PC-9 (cell line): ENCODE results near the gene ZGLP1. TPM values are rescaled to one million over a fixed set of nuclear protein-coding genes. Genes with fewer than 3 reads are reported as not detected.
A peak's percentile ranks its signal among the peaks of the same experiment; 100 is the strongest.

ENCODE experiments used
- BruUV-seq: library from RNA; stranded (reverse); fragments of 400-500 nt; replicated peaks from 2 replicates; lab custom pipeline; 2021; lab: Mats Ljungman, UMichigan
- CTCF ChIA-PET: fragments of 300-600 bp; sonication (Branson Sonifier 250); formaldehyde crosslinking; loops from one replicate; lab custom pipeline; 2022; ENCODE audit warnings: antibody characterized with exemption; lab: Charles Lee
- POLR2A ChIA-PET: fragments of 300-600 bp; sonication (Branson Sonifier 250); formaldehyde crosslinking; loops from one replicate; lab custom pipeline; 2022; ENCODE audit warnings: antibody characterized with exemption; ENCODE audit not compliant: unreplicated experiment; lab: Charles Lee
- DNase-seq, 2 experiments: peaks; one replicate each; pipeline versions ENCODE4 v3.0.0 to v3.0.0-alpha.2; 2015 to 2022; ENCODE audit warnings: mixed read lengths in 1 of 2
- H2AFZ ChIP-seq: fragments of 200-600 bp; sonication (generic); 2 replicates; pipeline ENCODE4 v1.8.1; 2017; ENCODE audit warnings: antibody characterized with exemption
- H3F3A ChIP-seq: fragments of 200-600 bp; sonication (generic); 2 replicates; pipeline ENCODE4 v1.8.1; 2017; ENCODE audit warnings: antibody characterized with exemption, mild to moderate bottlenecking, low read depth; ENCODE audit not compliant: insufficient read depth
- H3K27ac ChIP-seq: fragments of 200-600 bp; sonication (generic); 2 replicates; pipeline ENCODE4 v1.6.1; 2016; ENCODE audit warnings: mixed run types
- H3K27me3 ChIP-seq: fragments of 200-600 bp; sonication (generic); 2 replicates; pipeline ENCODE4 v1.6.1; 2016; ENCODE audit warnings: low read depth, mixed run types; ENCODE audit not compliant: insufficient read depth
- H3K36me3 ChIP-seq: fragments of 200-600 bp; sonication (generic); 2 replicates; pipeline ENCODE4 v1.6.1; 2016; ENCODE audit warnings: low read depth, mixed run types
- H3K4me1 ChIP-seq: fragments of 200-600 bp; sonication (generic); replicated peaks from 2 replicates; pipeline ENCODE4 v1.6.1; 2016; ENCODE audit warnings: mixed run types; ENCODE audit not compliant: insufficient read depth
- H3K4me2 ChIP-seq: fragments of 200-600 bp; sonication (generic); 2 replicates; pipeline ENCODE4 v1.6.1; 2017; ENCODE audit warnings: mixed run types
- H3K4me3 ChIP-seq: fragments of 200-600 bp; sonication (generic); 2 replicates; pipeline ENCODE4 v1.6.1; 2016; ENCODE audit warnings: mixed run types
- H3K79me2 ChIP-seq: fragments of 200-600 bp; sonication (generic); 2 replicates; pipeline ENCODE4 v1.6.1; 2017; ENCODE audit warnings: low read depth, mixed run types
- H3K9me2 ChIP-seq: fragments of 200-600 bp; sonication (generic); 2 replicates; pipeline ENCODE4 v1.8.1; 2017; ENCODE audit warnings: mild to moderate bottlenecking; ENCODE audit not compliant: insufficient read depth
- H3K9me3 ChIP-seq: fragments of 200-600 bp; sonication (generic); 2 replicates; pipeline ENCODE4 v1.8.1; 2016; ENCODE audit warnings: low read depth; ENCODE audit not compliant: insufficient read depth
- H4K20me1 ChIP-seq: fragments of 200-600 bp; sonication (generic); 2 replicates; pipeline ENCODE4 v1.8.1; 2017; ENCODE audit not compliant: insufficient read depth
- EZH2 ChIP-seq: fragments of 200-600 bp; sonication (generic); IDR thresholded peaks from 2 replicates; pipeline ENCODE4 v1.8.0; 2017; ENCODE audit warnings: antibody characterized with exemption, low read depth
- intact Hi-C: fragments of 100-400 bp; cut with micrococcal nuclease; formaldehyde crosslinking; loops from one replicate; pipeline ENCODE4 v1.10.0; 2022; ENCODE audit not compliant: unreplicated experiment
- total RNA-seq: library from RNA; stranded (reverse); gene quantifications from 2 replicates; pipeline ENCODE4 v1.2.3, GENCODE V29; 2021
- TF ChIP-seq, protein P1 (sequence below): fragments of 200-600 bp; sonication (generic); conservative IDR thresholded peaks from 2 replicates; pipeline ENCODE4 v1.6.1; 2017; ENCODE audit warnings: mixed run types, antibody characterized with exemption, mild to moderate bottlenecking, moderate library complexity

Gene ZGLP1
- total RNA-seq, 1 experiment from 2014 or later: 7.5 TPM

DNA sequence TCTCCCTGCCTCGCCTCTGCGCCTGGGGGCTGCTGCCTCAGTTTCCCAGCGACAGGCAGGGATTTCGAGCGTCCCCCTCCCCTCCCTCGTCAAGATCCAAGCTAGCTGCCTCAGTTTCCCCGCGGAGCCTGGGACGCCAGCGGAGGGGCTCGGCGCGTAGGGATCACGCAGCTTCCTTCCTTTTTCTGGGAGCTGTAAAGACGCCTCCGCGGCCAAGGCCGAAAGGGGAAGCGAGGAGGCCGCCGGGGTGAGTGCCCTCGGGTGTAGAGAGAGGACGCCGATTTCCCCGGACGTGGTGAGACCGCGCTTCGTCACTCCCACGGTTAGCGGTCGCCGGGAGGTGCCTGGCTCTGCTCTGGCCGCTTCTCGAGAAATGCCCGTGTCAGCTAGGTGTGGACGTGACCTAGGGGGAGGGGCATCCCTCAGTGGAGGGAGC, 39.4 kb downstream of the ZGLP1 start:
- peak overlapping the region; percentile 75 for H2AFZ ChIP-seq
- no peaks in the 10 kb centered on the region for H3K27me3 ChIP-seq
- no TSS peak for BruUV-seq
- peak overlapping the region; percentile 83 for H3K4me2 ChIP-seq
- CTCF ChIA-PET: interaction anchor here (0.6 to 1.6 kb wide), 6 partner anchors 11 to 118 kb away, joined by 3 to 11 read pairs (median 4); no protein-coding TSS in a partner anchor
- POLR2A ChIA-PET: interaction anchor here (0.7 to 1.6 kb wide), 5 partner anchors 10 to 64 kb away, joined by 3 to 9 read pairs (median 4); partner anchors contain the start of gene ICAM5
- peaks cover 25% of the 10 kb centered on the region for H3K4me1 ChIP-seq
- intact Hi-C loops: no loop called here
- H3K9me3 ChIP-seq: no peaks in the 10 kb centered on the region
- H3K4me3 ChIP-seq: peak overlapping the region; percentile 64
- H3K79me2 ChIP-seq: peaks cover 16% of the 10 kb centered on the region
- H4K20me1 ChIP-seq: no peaks in the 10 kb centered on the region
- H3F3A ChIP-seq: peaks cover 37% of the 10 kb centered on the region
- no peaks in the 10 kb centered on the region for H3K9me2 ChIP-seq
- no peaks in the 10 kb centered on the region for H3K36me3 ChIP-seq
- no peak for DNase-seq
- H3K27ac ChIP-seq: peak overlapping the region; percentile 25
- TF ChIP-seq EZH2: no peak
- TF ChIP-seq, protein P1, sequence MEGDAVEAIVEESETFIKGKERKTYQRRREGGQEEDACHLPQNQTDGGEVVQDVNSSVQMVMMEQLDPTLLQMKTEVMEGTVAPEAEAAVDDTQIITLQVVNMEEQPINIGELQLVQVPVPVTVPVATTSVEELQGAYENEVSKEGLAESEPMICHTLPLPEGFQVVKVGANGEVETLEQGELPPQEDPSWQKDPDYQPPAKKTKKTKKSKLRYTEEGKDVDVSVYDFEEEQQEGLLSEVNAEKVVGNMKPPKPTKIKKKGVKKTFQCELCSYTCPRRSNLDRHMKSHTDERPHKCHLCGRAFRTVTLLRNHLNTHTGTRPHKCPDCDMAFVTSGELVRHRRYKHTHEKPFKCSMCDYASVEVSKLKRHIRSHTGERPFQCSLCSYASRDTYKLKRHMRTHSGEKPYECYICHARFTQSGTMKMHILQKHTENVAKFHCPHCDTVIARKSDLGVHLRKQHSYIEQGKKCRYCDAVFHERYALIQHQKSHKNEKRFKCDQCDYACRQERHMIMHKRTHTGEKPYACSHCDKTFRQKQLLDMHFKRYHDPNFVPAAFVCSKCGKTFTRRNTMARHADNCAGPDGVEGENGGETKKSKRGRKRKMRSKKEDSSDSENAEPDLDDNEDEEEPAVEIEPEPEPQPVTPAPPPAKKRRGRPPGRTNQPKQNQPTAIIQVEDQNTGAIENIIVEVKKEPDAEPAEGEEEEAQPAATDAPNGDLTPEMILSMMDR: no peak

DNA sequence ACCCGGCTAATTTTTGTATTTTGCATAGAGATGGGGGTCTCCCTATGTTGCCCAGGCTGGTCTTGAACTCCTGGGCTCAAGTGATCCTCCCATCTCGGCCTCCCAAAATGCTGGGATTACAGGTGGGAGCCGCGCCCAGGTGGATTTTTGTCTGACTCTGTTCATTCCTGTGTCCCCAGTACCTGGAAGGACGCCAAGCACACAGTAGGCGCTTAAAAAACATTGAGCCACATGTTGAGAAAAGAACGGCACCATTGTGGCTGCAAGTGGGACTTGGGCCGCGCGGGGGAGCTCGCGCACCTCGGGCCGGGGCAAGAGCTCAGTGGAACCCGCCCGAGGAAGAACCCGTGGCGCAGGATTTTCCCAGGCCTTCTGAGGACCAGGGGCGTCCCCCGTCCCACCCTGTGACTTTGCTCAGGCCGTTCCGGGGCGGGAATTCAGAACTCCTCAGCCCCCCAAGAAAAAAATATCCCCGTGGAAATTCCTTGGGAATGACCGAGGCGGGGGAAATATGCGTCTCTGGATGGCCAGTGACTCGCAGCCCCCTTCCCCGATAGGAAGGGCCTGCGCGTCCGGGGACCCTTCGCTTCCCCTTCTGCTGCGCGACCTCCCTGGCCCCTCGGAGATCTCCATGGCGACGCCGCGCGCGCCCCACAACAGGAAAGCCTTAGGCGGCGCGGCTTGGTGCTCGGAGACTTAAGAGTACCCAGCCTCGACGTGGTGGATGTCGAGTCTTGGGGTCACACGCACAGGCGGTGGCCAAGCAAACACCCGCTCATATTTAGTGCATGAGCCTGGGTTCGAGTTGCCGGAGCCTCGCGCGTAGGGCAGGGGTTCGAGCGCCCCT, 40.1 kb downstream of the ZGLP1 start:
- Histone ChIP-seq H3F3A (peaks cover 33% of the 10 kb centered on the region), H3K9me3 (no peaks in the 10 kb centered on the region), H3K27me3 (no peaks in the 10 kb centered on the region), H3K27ac (no peak overlapping the region), H3K36me3 (no peaks in the 10 kb centered on the region), H3K4me1 (peaks cover 25% of the 10 kb centered on the region), H3K4me3 (peak overlapping the region; percentile 64; the same call in 1 of the 2 replicates), H2AFZ (peak overlapping the region; percentile 30; the same call in 1 of the 2 replicates), H3K9me2 (no peaks in the 10 kb centered on the region), H4K20me1 (no peaks in the 10 kb centered on the region), H3K79me2 (peaks cover 16% of the 10 kb centered on the region), H3K4me2 (peak overlapping the region; percentile 83)
- ChIA-PET CTCF (interaction anchor here (0.5 to 1.6 kb wide), 9 partner anchors 10 to 125 kb away, joined by 3 to 11 read pairs (median 4); partner anchors contain the start of gene TYK2), POLR2A (interaction anchor here (0.6 to 1.2 kb wide), 5 partner anchors 13 to 271 kb away, joined by 3 to 7 read pairs (median 4); no protein-coding TSS in a partner anchor)
- TF ChIP-seq, protein P1: peak; percentile 100
- TF ChIP-seq EZH2: no peak
- DNase-seq: peak; percentile 62 to 83
- intact Hi-C loops: loop anchor here (1.0 to 10.0 kb wide), 4 partner anchors 45 to 295 kb away; partner anchors contain the start of genes CDKN2D, KRI1 and RAVER1
- no TSS peak for BruUV-seq

DNA sequence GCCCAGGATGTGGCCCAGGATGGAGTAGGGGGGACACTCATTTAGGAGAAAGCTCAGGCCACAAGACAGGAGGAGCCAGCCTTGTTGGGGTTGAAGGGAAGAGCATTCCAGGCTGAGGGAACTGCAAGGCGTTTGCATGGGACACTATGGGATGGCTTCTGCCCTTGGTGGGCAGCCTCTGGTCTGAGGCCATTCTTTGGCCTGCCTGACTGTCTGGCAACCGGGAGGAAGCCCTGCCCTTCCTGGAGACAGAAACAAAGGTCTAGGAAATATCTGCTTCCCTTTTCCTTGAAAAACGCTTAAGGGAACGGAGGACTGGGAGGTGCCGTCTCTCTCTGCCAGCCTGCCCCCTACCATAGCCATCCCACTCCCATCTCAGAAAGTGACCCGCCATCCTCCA, 41.5 kb downstream of the ZGLP1 start:
- no peaks in the 10 kb centered on the region for H3K9me2 ChIP-seq
- intact Hi-C loops: loop anchor here (2.0 to 10.0 kb wide), 2 partner anchors 47 to 297 kb away; partner anchors contain the start of genes CDKN2D and KRI1
- no peaks in the 10 kb centered on the region for H3K27me3 ChIP-seq
- no peak overlapping the region for H3K27ac ChIP-seq
- POLR2A ChIA-PET: interaction anchor here (0.7 kb wide), 1 partner anchor 23 kb away, joined by 7 read pairs; no protein-coding TSS in a partner anchor
- no peaks in the 10 kb centered on the region for H3K9me3 ChIP-seq
- H3K4me3 ChIP-seq: no peak overlapping the region
- no peaks in the 10 kb centered on the region for H4K20me1 ChIP-seq
- H3K4me2 ChIP-seq: no peak overlapping the region
- no peaks in the 10 kb centered on the region for H3K36me3 ChIP-seq
- peaks cover 25% of the 10 kb centered on the region for H3K4me1 ChIP-seq
- H3K79me2 ChIP-seq: peaks cover 16% of the 10 kb centered on the region
- H2AFZ ChIP-seq: no peak overlapping the region
- BruUV-seq: no TSS peak
- H3F3A ChIP-seq: peaks cover 27% of the 10 kb centered on the region
- no peak for DNase-seq
- no peak for TF ChIP-seq EZH2
- TF ChIP-seq, protein P1: no peak
- CTCF ChIA-PET: interaction anchor here (0.6 to 1.6 kb wide), 2 partner anchors 123 to 132 kb away, joined by 4 read pairs; no protein-coding TSS in a partner anchor
